H1 (cell line): ENCODE data around the gene ING1. TPM values are rescaled to one million over a fixed set of nuclear protein-coding genes. Genes with fewer than 3 reads are reported as not detected.

Experiments
- CTCF ChIA-PET: fragments of 300-600 bp; sonication (Branson Sonifier 250); formaldehyde crosslinking; loops from one replicate; lab custom pipeline; 2021; ENCODE audit not compliant: partially characterized antibody; lab: Charles Lee
- POLR2A ChIA-PET: fragments of 300-600 bp; sonication (Branson Sonifier 250); formaldehyde crosslinking; loops from one replicate; lab custom pipeline; 2021; ENCODE audit warnings: inconsistent platforms; ENCODE audit not compliant: partially characterized antibody; lab: Charles Lee
- DNase-seq, 2 experiments: peaks; one replicate each; pipeline versions ENCODE4 v3.0.0 to v3.0.0-alpha.2; 2010 to 2022; ENCODE audit warnings: low spot score in 2 of 2, low read depth in 1 of 2, mixed read lengths in 1 of 2
- FAIRE-seq: peaks from 2 replicates; lab custom pipeline; 2011; peaks lifted over from hg19 to GRCh38; lab: Jason Lieb, UNC
- H2AFZ ChIP-seq: 2 replicates; pipeline ENCODE4 v1.8.1; 2012; ENCODE audit warnings: low read length, inconsistent platforms
- H2AK5ac ChIP-seq: 2 replicates; pipeline ENCODE4 v1.6.1; 2013; ENCODE audit warnings: low read depth, low read length
- H2BK120ac ChIP-seq: replicated peaks from 2 replicates; pipeline ENCODE3; 2013; ENCODE audit warnings: low read depth, low read length, inconsistent platforms
- H2BK12ac ChIP-seq: 2 replicates; pipeline ENCODE4 v1.6.1; 2013; ENCODE audit warnings: low read depth, low read length
- H2BK15ac ChIP-seq: 2 replicates; pipeline ENCODE4 v1.6.1; 2013; ENCODE audit warnings: low read length
- H2BK20ac ChIP-seq: 2 replicates; pipeline ENCODE4 v1.6.1; 2013; ENCODE audit warnings: low read length
- H2BK5ac ChIP-seq: 2 replicates; pipeline ENCODE4 v1.6.1; 2013; ENCODE audit warnings: low read depth, low read length
- H3K14ac ChIP-seq: 2 replicates; pipeline ENCODE4 v1.6.1; 2013; ENCODE audit warnings: inconsistent platforms; ENCODE audit not compliant: insufficient read length
- H3K18ac ChIP-seq: 2 replicates; pipeline ENCODE4 v1.6.1; 2013; ENCODE audit warnings: low read length; ENCODE audit errors: extremely low read depth
- H3K23ac ChIP-seq: 2 replicates; pipeline ENCODE4 v1.6.1; 2013; ENCODE audit warnings: inconsistent platforms; ENCODE audit not compliant: insufficient read length
- H3K23me2 ChIP-seq: 2 replicates; pipeline ENCODE4 v1.6.1; 2013; ENCODE audit warnings: low read depth, low read length
- H3K27ac ChIP-seq: 2 replicates; pipeline ENCODE4 v1.6.1; 2011; ENCODE audit warnings: low read depth, low read length, inconsistent platforms
- H3K27me3 ChIP-seq, 4 experiments: replicated peaks in 1 of 4; 1 replicate in 1 of 4; 2 replicates in 3 of 4; pipeline versions ENCODE4 v1.6.1 to v1.8.1; 2011 to 2013; ENCODE audit warnings: low read length in 3 of 4, mild to moderate bottlenecking in 3 of 4, inconsistent platforms in 2 of 4, mixed read lengths in 2 of 4, moderate library complexity in 1 of 4; ENCODE audit not compliant: control insufficient read depth in 3 of 4, insufficient read depth in 3 of 4; ENCODE audit errors: extremely low read depth in 1 of 4
- H3K36me3 ChIP-seq, 4 experiments: 2 replicates each; pipeline versions ENCODE4 v1.6.1 to v1.8.1; 2011 to 2013; ENCODE audit warnings: mild to moderate bottlenecking in 4 of 4, low read length in 3 of 4, moderate library complexity in 2 of 4, control low read depth in 1 of 4, inconsistent platforms in 1 of 4; ENCODE audit not compliant: insufficient read depth in 4 of 4, control insufficient read depth in 2 of 4
- H3K4ac ChIP-seq: replicated peaks from 2 replicates; pipeline ENCODE3; 2013; ENCODE audit warnings: low read length, low read depth, mixed read lengths, inconsistent platforms; ENCODE audit not compliant: insufficient read length
- H3K4me1 ChIP-seq, 4 experiments: replicated peaks in 1 of 4; 1 replicate in 1 of 4; 2 replicates in 3 of 4; pipeline versions ENCODE4 v1.6.1 to v1.8.1; 2011 to 2013; ENCODE audit warnings: low read length in 3 of 4, inconsistent platforms in 2 of 4, mixed read lengths in 1 of 4; ENCODE audit not compliant: insufficient read depth in 4 of 4, control insufficient read depth in 3 of 4
- H3K4me2 ChIP-seq, 2 experiments: 2 replicates each; pipeline versions ENCODE4 v1.6.1 to v1.8.1; 2011 to 2013; ENCODE audit warnings: low read depth in 2 of 2, low read length in 2 of 2, control low read depth in 1 of 2, inconsistent platforms in 1 of 2, mild to moderate bottlenecking in 1 of 2; ENCODE audit not compliant: insufficient read depth in 1 of 2
- H3K4me3 ChIP-seq, 4 experiments: fragments of 200-600, 300-600 bp in 1 of 4; sonication (generic), shearing (Covaris generic), sonication (Bioruptor Twin) in 1 of 4; 2 replicates each; pipeline versions ENCODE4 v1.5.1 to v1.8.1; 2011 to 2016; ENCODE audit warnings: low read length in 4 of 4, low read depth in 3 of 4, control low read depth in 2 of 4, inconsistent platforms in 2 of 4, mild to moderate bottlenecking in 2 of 4, mixed read lengths in 1 of 4, moderate library complexity in 1 of 4; ENCODE audit not compliant: insufficient read depth in 2 of 4; ENCODE audit errors: extremely low read depth in 1 of 4
- H3K56ac ChIP-seq: replicated peaks from 2 replicates; pipeline ENCODE3; 2013; ENCODE audit warnings: low read depth, mild to moderate bottlenecking, mixed read lengths, low read length, inconsistent platforms; ENCODE audit not compliant: insufficient read length
- H3K79me1 ChIP-seq: 2 replicates; pipeline ENCODE4 v1.6.1; 2013; ENCODE audit warnings: low read depth, low read length, control low read depth
- H3K79me2 ChIP-seq, 2 experiments: 2 replicates each; pipeline versions ENCODE4 v1.6.1 to v1.8.1; 2012 to 2013; ENCODE audit warnings: low read length in 2 of 2, mild to moderate bottlenecking in 2 of 2, inconsistent platforms in 1 of 2; ENCODE audit not compliant: insufficient read depth in 2 of 2, control insufficient read depth in 1 of 2
- H3K9ac ChIP-seq, 4 experiments: replicated peaks in 1 of 4; 1 replicate in 1 of 4; 2 replicates in 3 of 4; pipeline versions ENCODE4 v1.6.1 to v1.8.1; 2011 to 2013; ENCODE audit warnings: low read depth in 3 of 4, low read length in 3 of 4, control low read depth in 2 of 4, mild to moderate bottlenecking in 2 of 4, moderate library complexity in 2 of 4, inconsistent platforms in 1 of 4; ENCODE audit errors: extremely low read depth in 1 of 4
- H3K9me3 ChIP-seq, 2 experiments: 2 replicates each; pipeline versions ENCODE4 v1.6.1 to v1.8.1; 2012 to 2013; ENCODE audit warnings: mild to moderate bottlenecking in 2 of 2, moderate library complexity in 2 of 2, control low read depth in 1 of 2, inconsistent platforms in 1 of 2, low read depth in 1 of 2, low read length in 1 of 2, mixed read lengths in 1 of 2; ENCODE audit not compliant: insufficient read depth in 2 of 2
- H4K20me1 ChIP-seq, 2 experiments: replicated peaks in 1 of 2; 2 replicates each; pipeline versions ENCODE3 to v1.8.1; 2011 to 2013; ENCODE audit warnings: inconsistent platforms in 2 of 2, low read length in 2 of 2, mild to moderate bottlenecking in 1 of 2; ENCODE audit not compliant: insufficient read depth in 2 of 2, control insufficient read depth in 1 of 2
- H4K5ac ChIP-seq: 2 replicates; pipeline ENCODE4 v1.6.1; 2013; ENCODE audit warnings: low read length, low read depth, mixed read lengths, inconsistent platforms; ENCODE audit not compliant: insufficient read length
- H4K8ac ChIP-seq: 2 replicates; pipeline ENCODE4 v1.8.0; 2013; ENCODE audit warnings: mild to moderate bottlenecking, moderate library complexity, low read length, inconsistent platforms; ENCODE audit not compliant: insufficient read depth; ENCODE audit errors: extremely low read depth
- H4K91ac ChIP-seq: replicated peaks from 2 replicates; pipeline ENCODE3; 2013; ENCODE audit warnings: low read length, mixed read lengths, inconsistent platforms; ENCODE audit not compliant: insufficient read length
- CBX5 ChIP-seq: fragments of 300-800, 300-1000 bp; sonication (generic); IDR thresholded peaks from 2 replicates; pipeline ENCODE4 v1.7.1; 2016; ENCODE audit warnings: antibody characterized with exemption, low read length, low read depth
- EZH2 ChIP-seq: fragments of 200-600 bp; sonication (generic); IDR thresholded peaks from 2 replicates; pipeline ENCODE4 v1.7.1; 2012; ENCODE audit warnings: low read depth, mild to moderate bottlenecking, moderate library complexity, low read length, inconsistent platforms; ENCODE audit not compliant: severe bottlenecking
- HDAC2 ChIP-seq, 2 experiments: fragments of 300-600 bp in 1 of 2; sonication (generic) in 1 of 2; IDR thresholded peaks; 2 replicates each; pipeline ENCODE4 v1.6.1; 2011 to 2012; ENCODE audit warnings: low read depth in 2 of 2, low read length in 2 of 2, mild to moderate bottlenecking in 2 of 2, moderate library complexity in 2 of 2, borderline replicate concordance in 1 of 2, inconsistent platforms in 1 of 2
- KDM4A ChIP-seq: IDR thresholded peaks from one replicate; pipeline ENCODE4 v1.7.1; 2012; ENCODE audit warnings: low read depth, mild to moderate bottlenecking, moderate library complexity, low read length, inconsistent platforms; ENCODE audit not compliant: severe bottlenecking
- RAD21 ChIP-seq, 2 experiments: IDR thresholded peaks in 1 of 2; conservative IDR thresholded peaks in 1 of 2; 2 replicates each; pipeline ENCODE4 v1.6.1; 2011; ENCODE audit warnings: low read depth in 2 of 2, low read length in 2 of 2, improper control_type of control experiment in 1 of 2, inconsistent platforms in 1 of 2, mild to moderate bottlenecking in 1 of 2, moderate library complexity in 1 of 2
- RBBP5 ChIP-seq: IDR thresholded peaks from 2 replicates; pipeline ENCODE4 v1.7.1; 2012; ENCODE audit warnings: low read depth, mild to moderate bottlenecking, inconsistent platforms, low read length, moderate library complexity, borderline replicate concordance
- RNF2 ChIP-seq: fragments of 200-900, 300-1000 bp; sonication (generic); IDR thresholded peaks from 2 replicates; pipeline ENCODE4 v1.7.1; 2016; ENCODE audit warnings: borderline replicate concordance, low read depth, mild to moderate bottlenecking, antibody characterized with exemption, low read length; ENCODE audit not compliant: poor library complexity, severe bottlenecking; ENCODE audit errors: missing control alignments
- RXRA ChIP-seq: IDR thresholded peaks from 2 replicates; pipeline ENCODE4 v1.6.1; 2011; ENCODE audit warnings: low read depth, mild to moderate bottlenecking, low read length, moderate library complexity; ENCODE audit not compliant: insufficient read depth
- SAP30 ChIP-seq: fragments of 300-600 bp; sonication (generic); IDR thresholded peaks from 2 replicates; pipeline ENCODE4 v1.7.1; 2012; ENCODE audit warnings: low read length, moderate library complexity, mild to moderate bottlenecking, inconsistent platforms; ENCODE audit not compliant: insufficient read depth, insufficient replicate concordance
- TCF12 ChIP-seq: IDR thresholded peaks from 2 replicates; pipeline ENCODE4 v1.6.1; 2011; ENCODE audit warnings: low read depth, mild to moderate bottlenecking, low read length
- polyA plus RNA-seq, 7 experiments: library from polyadenylated mRNA; depleted of rRNA in 3 of 7; stranded (reverse) in 5 of 7; unstranded in 2 of 7; fragments of >200 nt in 5 of 7; fragments of 200-250 nt in 2 of 7; gene quantifications; 1 replicate in 5 of 7; 2 replicates in 1 of 7; 4 replicates in 1 of 7; pipeline versions ENCODE4 v1.2.1 to v1.2.3, GENCODE V29; 2011 to 2013; ENCODE audit warnings: missing spikeins in 2 of 7, mixed read lengths in 2 of 7
- total RNA-seq: library from RNA; stranded (reverse); fragmentation: NEBNext Ultra II Directional; extraction: Animal tissue kit (Norgen Biotek cat#: 25700); gene quantifications from 2 replicates; pipeline ENCODE4 v1.2.1, GENCODE V29; 2021
- TF ChIP-seq, protein P1 (sequence below): IDR thresholded peaks from 2 replicates; pipeline ENCODE4 v1.6.1; 2011; ENCODE audit warnings: low read depth, mild to moderate bottlenecking, low read length; ENCODE audit not compliant: insufficient read depth
- TF ChIP-seq, protein P2 (sequence below): IDR thresholded peaks from 2 replicates; pipeline ENCODE4 v1.6.1; 2011; ENCODE audit warnings: low read length, improper control_type of control experiment

Gene ING1
- total and polyA plus RNA-seq, 2 of the 8 experiments (the other 6 are each of a cell fraction or from before 2014, with no cell fraction given), result 22.3 to 26.6 TPM

DNA sequence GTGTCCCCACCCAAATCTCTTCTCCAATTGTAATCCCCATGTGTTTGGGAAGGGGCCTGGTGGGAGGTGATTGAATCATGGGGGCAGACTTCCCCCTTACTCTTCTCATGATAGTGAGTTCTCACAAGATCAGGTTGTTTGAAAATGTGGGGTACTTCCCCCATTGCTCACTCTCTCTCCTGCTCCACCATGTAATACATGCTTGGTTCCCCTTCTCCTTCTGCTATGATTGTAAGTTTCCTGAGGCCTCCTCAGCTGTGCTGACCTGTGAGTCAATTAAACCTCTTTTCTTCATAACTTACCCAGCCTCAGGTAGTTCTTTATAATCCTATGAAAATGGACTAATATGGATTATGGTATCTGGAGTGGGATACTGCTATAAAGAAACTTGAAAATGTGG lies 24.1 kb downstream of the ING1 start:
- Histone ChIP-seq H3K56ac (no peak overlapping the region), H2BK12ac (no peak overlapping the region), H3K79me2 (no peaks in the 10 kb centered on the region), H3K4ac (no peak overlapping the region), H2BK20ac (no peak overlapping the region), H3K14ac (no peak overlapping the region), H2BK5ac (no peak overlapping the region), H4K91ac (no peak overlapping the region), H3K27ac (no peak overlapping the region), H3K27me3 (no peaks in the 10 kb centered on the region), H2BK15ac (no peak overlapping the region), H3K23ac (no peak overlapping the region), H3K23me2 (no peaks in the 10 kb centered on the region), H3K9ac (no peak overlapping the region), H4K20me1 (no peaks in the 10 kb centered on the region), H3K18ac (no peak overlapping the region), H4K8ac (no peak overlapping the region), H2AK5ac (no peak overlapping the region), H3K36me3 (no peaks in the 10 kb centered on the region), H3K4me1 (no peaks in the 10 kb centered on the region), H4K5ac (no peak overlapping the region), H2AFZ (no peak overlapping the region), H3K79me1 (no peaks in the 10 kb centered on the region), H3K9me3 (peaks cover 8 to 10% of the 10 kb centered on the region in 2 experiments), H2BK120ac (no peak overlapping the region), H3K4me2 (no peak overlapping the region), H3K4me3 (no peak overlapping the region)
- no peak for DNase-seq
- no peak for FAIRE-seq
- CTCF ChIA-PET, result no interaction called here
- POLR2A ChIA-PET, result no interaction called here
- TF ChIP-seq RAD21 (IDR thresholded peaks at IDR 0.05 in 1 of 2, conservative IDR thresholded peaks at IDR 0.05 in 1 of 2; ENCODE audit: low read depth in 2 of 2, low read length in 2 of 2) (no peak), RNF2 (no peak), EZH2 (no peak), SAP30 (no peak), CBX5 (no peak), KDM4A (no peak), TCF12 (no peak), RXRA (no peak), HDAC2 (IDR thresholded peaks at IDR 0.05; ENCODE audit: borderline replicate concordance in 1 of 2, low read depth in 2 of 2, low read length in 2 of 2) (no peak), RBBP5 (no peak)
- TF ChIP-seq, protein P1, sequence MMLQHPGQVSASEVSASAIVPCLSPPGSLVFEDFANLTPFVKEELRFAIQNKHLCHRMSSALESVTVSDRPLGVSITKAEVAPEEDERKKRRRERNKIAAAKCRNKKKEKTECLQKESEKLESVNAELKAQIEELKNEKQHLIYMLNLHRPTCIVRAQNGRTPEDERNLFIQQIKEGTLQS, result no peak
- TF ChIP-seq, protein P2, sequence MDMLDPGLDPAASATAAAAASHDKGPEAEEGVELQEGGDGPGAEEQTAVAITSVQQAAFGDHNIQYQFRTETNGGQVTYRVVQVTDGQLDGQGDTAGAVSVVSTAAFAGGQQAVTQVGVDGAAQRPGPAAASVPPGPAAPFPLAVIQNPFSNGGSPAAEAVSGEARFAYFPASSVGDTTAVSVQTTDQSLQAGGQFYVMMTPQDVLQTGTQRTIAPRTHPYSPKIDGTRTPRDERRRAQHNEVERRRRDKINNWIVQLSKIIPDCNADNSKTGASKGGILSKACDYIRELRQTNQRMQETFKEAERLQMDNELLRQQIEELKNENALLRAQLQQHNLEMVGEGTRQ, result no peak
